Inflammatory macrophage treated with lipopolysaccharide for 1 hour (primary cell): ENCODE data around the gene LEP.
A peak's percentile ranks its signal among the peaks of the same experiment; 100 is the strongest.

Experiments used
- DNase-seq, 2 donors: peaks; one replicate each; pipeline ENCODE4 v3.0.0-alpha.2; 2020 to 2022

Gene LEP

DNA sequence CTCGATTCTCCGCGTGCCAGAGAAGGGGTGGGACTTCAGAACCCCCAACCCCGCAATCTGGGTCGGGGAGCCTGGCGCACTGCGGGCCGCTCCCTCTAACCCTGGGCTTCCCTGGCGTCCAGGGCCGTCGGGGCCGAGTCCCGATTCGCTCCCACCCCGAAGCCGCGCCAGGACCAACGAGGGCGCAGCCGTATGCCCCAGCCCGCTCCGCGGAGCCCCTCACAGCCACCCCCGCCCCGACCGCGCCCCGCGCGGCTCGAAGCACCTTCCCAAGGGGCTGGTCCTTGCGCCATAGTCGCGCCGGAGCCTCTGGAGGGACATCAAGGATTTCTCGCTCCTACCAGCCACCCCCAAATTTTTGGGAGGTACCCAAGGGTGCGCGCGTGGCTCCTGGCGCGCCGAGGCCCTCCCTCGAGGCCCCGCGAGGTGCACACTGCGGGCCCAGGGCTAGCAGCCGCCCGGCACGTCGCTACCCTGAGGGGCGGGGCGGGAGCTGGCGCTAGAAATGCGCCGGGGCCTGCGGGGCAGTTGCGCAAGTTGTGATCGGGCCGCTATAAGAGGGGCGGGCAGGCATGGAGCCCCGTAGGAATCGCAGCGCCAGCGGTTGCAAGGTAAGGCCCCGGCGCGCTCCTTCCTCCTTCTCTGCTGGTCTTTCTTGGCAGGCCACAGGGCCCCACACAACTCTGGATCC is at the start of gene LEP:
LEP (plus strand) TSS at position 583 of the 691 bp plus-strand sequence. CDS start 10,741 bp downstream, outside the sequence.
- no peak for DNase-seq

DNA sequence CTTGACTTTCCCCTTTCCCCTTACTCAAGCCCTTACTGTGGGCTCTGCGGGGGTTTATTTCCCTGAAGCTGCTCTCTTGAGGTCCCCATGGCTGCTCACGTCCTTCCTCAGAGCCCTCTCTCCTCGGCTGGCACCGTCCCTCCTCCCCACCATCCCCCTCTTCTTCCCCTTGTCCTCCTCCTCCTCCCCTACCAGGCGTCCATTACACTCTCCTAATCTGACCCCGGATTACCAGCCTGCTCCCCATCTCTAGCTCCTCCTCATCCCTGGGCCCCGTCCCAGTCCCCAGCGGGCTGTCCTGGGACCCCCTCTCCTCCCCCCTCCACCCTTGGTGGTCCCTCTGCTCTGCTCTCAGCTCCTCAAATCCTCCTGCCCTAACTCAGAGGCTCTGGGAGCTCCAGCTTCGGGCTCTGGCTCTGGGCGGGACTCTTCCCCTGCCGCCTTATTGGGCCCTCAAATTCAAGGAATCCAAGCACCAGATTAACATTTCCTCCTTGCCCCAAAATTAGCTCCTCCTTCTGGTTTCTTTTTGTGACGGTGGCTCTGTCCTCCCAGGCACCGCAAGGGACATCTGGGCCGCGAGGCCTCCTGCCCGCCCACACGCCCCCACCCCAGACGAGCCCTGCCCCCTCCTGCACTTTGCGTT is 48.5 kb upstream of the LEP start:
- no peak for DNase-seq

DNA sequence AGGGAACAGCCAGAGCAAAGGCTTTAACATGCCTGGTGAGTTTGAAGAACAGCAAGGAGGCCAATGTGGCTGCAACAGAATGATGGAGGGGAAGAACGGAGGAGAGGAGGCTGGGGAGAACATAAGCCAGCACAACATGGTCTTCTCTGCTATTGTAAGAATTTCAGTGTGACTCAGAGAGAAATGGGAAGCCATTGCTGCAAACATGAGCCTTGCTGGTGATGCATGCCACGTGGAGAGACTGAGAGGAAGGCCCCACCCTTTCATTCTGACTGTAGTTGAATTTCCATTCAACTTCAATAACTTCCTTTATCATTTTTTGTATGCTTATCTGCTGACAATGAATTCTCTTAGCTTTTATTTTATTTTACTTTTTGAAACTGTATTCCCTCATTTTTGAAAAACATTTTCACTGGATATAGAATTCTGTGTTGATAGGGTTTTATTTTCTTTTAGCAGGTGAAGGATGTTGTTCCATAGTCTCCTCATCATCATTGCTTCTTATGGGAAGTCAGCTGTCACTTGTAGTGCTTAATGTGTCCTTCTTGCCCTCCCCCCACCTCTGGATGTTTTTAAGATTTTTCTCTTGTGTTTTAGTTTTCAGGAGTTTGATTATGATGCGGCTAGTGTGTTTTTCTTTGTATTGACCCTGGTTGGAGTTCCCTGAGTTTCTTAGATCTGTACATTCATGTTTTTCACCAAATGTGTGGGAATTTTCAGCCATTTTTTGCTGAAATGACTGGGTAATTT is 46.4 kb upstream of the LEP start:
- DNase-seq = peak in 1 of 2 donors; percentile 30

DNA sequence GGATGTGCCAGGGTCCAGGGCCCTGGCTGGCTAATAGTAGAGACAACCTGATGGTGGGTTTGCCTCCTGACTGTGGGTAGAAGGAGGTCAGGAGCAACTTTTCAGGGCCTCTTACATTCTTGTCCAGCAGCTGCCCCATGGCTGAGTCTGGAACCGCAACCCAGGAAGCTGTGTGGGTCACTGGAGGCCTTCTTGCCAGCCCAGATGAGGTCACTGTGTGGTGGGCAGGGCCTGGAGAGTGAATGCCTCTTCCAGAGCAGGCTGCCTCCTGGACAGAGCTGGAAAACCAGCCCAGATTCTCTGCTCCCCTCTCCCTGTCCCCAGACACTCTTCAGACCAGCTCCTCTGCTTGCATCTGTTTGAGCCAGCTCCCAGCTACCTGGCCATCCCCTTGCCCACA is 43.5 kb upstream of the LEP start:
- DNase-seq = no peak

DNA sequence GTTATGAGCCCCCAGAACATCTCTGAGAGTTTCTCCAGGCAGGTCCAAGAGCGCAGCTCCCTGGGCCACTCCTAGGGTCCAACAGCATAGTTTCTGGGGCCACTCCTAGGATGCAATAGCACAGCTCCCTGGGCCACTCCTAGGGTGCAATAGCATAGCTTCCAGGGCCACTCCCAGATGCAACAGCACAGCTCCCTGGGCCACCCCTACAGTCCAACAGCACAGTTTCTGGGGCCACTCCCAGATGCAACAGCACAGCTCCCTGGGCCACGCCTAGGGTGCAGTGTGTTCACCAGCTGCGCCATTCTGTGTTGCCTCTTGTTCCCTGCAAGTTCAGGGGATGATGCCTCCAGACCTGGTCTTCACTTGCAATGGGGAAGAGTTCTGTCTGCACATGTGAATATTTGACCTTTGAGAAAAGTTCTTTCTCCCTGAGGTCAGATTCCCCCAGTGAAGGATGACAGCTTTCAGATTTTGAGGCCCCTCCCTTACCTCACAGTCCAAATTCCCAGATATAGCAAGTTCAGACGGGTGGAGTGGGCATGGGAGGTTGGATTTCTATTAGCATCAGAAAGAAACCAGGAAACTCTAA is 43.0 kb upstream of the LEP start:
- no peak for DNase-seq

DNA sequence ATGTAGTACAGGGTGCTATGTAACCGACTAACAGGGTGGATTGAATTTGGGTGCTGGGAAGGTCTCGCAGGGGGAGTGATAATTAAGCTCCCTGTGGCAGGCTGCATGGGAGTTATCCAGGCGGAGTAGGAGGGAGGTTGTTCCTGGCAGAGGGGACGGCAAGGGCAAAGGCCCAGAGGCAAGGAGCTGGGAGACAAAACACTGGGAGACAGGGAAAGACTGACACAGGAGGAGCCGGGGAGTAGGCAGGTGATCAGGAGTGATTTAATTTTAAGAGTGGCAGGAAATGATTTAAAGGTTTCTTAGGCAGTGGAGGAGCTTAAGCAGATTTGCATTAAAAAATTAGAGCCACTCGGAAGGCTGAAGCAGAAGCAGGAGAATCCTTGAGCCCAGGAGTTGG is 40.7 kb upstream of the LEP start:
- no peak for DNase-seq

DNA sequence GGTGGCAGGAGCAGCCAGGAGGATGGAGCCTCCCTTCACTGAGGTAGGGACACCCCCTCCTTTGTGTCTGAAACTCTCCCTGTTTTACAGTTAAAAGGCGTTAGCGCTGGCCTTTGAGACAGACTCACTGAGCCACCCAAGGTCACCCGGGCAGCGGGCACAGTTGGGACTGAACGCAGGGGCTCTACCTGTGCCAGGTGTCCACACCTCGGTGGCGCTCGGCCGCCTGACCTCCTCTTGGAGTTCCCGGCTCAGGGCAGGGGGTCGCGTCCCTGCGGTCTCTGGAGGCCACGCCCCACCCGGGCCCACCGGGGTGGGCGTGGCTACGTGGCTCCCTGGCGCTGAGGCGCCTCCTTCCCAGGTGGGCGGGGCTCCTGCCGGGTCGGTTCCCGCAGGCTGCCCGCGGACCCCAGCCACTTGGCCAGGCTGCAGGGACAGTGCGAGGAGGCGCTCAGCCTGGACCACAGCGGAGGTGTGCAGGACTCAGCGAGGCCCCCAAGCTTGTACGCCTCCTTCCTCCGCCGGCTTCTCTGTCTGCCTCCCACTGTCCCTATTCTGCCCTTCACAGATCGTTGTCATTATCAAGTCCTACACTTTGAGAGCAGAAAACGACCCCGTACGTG is 39.9 kb upstream of the LEP start:
- DNase-seq = no peak

DNA sequence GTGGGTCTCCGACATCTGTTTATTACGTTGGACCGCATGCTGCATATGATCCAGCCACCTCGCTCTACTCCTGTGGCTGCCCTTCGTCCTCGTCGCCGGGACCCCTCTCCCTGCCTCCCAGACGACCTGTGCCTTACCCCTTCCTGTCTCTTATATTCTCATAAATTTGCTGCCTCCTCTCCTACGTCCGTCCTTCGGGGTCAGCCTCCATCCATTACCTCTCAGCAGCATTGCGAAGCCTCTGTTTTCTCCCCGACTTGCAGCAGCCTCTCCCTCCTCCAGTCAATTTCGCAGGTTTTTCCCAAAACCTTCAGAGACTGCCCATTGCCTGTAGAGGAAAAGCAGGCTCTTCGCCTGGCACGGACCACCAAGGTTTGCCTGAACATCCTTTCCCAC is 39.4 kb upstream of the LEP start:
- DNase-seq = no peak

DNA sequence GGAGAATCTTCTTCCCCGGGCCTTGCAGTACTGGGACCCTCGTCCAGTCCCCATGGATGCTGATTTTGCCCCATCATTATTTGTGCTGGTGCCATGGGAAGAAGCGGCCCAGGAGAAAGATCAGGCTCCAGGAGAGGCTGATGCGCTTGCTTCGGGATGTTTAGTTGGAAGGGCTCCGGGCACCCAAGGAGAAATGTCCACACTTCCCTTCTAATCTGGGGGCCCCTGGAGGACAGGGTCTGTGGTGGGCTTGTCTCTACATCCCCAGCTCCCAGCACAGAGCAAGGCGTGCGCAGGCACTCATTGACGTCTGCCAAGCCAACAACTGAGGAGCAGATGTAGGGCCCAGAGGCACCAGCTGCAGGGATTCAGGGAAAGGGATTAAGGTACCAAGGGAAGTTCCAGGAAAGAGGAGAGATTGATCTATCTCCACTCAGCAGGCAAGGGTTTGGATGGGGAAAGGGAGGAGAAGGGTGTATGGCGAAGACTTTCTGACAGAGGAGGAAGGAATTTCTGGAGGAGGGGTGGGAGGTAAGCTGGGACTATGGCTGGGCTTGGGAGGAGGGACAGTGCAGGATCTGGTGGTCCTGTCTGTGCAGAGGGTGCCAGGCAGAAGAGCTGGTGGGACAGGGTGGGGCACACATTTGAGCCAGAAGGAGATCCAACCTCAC is 38.7 kb upstream of the LEP start:
- DNase-seq = no peak

DNA sequence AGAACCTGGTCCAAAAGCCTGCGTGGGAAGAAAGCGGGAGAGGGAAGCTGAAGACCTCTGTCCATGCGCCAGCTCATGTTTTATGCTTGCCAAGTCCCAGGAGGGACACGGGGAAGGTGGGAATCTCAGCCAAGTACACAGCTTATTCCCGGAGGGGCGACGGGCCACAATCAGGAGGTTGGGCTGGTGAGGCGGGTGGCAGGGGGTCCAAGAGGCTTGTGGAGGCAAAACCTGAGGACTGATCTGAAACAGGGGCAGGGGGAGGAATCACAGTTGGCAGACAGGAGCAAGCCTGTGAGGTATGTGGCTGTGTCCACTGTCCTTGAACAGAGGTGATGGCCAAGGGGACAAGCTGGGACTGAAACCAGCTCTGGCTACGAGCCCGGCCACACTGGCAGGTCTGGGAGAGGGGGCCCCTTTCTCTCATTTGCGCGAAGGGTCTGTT is 38.0 kb upstream of the LEP start:
- no peak for DNase-seq

DNA sequence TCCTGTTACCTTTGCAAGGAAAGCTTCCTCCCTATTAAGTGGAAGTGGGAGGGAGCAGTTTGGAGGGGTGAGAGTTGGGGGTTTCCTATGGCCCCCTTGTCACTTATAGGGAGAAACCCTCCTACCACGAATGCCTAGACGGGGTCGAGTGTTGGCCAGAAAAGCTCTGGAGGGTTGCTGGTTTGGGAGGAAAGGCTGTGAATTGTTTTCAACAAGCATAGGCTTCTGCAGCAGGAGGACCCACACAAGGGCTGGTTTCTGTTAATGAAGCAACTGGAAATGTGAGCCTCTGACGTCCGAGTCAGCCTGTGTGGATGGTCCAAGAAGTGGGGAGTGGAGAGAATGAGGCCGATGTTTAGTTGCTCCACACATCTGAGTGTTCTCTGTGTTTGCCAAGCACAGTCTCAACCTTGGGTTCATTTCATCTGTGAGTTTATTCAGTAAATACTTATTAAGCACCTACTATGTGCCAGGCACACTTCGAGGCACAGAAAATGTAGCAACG is 37.3 kb upstream of the LEP start:
- no peak for DNase-seq

DNA sequence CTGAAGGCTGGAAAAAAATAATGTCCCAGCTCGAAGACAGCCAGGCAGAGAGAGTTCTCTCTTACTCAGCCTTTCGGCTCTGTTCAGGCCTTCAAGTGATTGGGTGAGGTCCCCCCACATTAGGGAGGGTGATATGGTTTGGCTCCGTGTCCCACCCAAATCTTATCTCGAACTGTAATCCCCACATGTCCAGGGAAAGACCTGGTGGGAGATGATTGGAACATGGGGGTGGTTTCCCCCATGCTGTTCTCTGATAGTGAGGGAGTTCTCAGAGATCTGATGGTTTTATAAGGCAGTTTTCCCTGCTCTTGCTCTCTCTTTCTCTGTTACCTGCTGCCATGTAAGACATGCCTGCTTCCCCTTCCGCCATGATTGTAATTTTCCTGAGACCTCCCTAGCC is 36.6 kb upstream of the LEP start:
- no peak for DNase-seq

DNA sequence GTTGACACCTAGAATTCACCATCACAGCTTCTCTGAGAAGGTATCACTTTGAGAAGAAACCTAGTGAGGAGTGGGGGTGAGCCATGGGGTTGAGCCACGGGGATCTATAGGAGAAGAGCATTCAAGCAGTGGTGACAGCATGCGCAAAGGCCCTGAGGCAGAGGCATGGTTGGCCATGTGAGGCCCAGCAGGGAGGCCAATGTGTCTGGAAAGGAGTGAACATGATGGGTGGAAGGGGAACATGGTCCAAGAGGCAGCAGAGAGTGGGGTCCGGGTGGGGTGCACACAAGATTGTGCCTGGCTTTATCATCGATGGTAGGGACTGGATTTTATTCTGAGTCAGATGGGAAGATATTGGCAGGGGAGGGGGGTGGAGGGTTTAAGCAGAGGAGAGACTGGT is 36.0 kb upstream of the LEP start:
- no peak for DNase-seq

DNA sequence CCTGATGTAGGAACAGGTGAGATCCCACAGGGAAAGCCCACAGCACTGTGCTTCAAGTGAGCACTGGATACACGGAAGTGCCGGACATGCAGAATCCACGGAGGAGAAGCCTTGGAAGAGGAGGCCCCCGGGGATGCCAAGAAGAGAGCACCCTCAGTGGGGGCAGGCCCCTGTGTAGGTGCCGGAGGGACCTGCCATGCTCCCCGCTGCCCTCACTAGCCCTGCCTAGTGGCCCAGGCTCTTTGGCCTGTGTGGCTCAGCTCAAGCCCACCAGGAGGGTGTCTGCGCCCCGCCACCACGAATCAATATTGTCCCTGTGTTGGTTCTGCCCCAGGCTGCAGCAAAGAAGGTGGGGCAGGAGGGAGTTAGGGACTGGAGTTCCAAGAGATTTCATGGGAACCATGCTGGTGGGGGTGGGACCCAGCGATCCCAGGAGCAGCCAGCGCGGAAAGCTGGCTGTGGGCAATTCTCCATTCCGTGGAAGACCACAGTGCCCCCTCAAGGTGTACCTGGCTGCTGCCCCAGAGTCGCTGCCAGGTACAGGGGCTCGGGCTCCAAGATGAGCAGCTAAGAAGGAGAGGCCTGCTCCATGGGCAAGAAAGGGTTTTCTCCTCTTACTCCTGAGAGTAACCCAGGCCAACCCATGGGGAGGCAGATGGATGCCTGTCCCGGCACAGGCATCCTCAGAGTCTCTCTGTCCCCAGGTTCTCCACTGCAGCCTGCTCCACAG is 34.9 kb upstream of the LEP start:
- no peak for DNase-seq

DNA sequence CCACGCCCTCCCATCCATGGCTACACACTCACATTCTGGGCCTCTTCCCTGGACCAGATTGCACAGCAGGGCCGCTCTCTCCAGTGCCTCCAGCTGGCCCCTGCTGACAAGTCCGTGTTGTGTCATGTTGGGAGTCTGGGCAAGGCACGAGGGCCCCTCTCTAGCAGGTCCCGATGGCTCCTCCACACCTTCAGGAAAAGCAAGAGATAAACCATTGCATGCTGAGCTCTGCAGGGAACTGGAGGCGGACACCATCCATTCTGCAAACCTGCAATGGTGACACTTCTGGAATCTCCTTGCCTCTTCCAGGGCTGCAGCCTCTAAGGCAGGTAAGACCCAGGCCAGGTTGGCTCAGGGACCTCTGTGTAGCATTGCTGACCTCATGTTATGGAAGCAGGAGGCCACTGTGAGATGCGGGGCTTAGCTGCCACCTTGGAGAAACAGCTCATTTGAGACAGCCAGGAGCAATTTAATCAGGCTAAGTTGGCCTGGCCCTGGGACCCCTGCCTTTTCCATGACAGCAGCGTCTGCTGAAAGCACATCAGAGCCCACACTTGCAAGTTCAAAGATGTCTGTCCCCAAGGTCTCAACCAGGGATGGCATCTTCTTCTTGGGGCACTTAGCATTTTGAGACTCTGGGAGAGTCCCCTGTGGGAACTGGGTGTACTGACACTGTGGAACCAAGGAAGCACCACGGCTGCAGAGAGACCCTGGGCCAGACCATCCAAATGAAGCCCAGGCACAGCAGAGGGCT is 34.2 kb upstream of the LEP start:
- DNase-seq = no peak

DNA sequence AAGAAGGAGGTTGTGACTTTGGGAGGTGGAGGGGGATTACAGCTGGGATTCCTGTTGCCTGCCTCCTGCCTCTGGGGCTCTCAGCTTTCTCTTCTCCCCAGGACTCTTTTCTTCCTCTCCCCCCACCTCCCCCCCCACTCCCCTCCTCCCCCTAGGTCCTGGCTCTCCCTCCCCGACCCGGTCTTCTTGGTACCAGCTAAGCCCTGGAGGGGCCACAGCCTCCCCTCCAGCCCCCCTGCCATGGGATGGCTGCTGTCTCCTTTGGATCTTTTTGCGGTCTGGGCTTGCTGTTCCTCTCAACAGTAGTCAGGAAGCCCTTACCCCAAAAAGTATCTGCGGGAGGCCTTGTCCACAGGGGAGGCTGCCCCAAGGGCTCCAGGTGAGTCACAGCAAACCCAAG is 33.5 kb upstream of the LEP start:
- DNase-seq = no peak

DNA sequence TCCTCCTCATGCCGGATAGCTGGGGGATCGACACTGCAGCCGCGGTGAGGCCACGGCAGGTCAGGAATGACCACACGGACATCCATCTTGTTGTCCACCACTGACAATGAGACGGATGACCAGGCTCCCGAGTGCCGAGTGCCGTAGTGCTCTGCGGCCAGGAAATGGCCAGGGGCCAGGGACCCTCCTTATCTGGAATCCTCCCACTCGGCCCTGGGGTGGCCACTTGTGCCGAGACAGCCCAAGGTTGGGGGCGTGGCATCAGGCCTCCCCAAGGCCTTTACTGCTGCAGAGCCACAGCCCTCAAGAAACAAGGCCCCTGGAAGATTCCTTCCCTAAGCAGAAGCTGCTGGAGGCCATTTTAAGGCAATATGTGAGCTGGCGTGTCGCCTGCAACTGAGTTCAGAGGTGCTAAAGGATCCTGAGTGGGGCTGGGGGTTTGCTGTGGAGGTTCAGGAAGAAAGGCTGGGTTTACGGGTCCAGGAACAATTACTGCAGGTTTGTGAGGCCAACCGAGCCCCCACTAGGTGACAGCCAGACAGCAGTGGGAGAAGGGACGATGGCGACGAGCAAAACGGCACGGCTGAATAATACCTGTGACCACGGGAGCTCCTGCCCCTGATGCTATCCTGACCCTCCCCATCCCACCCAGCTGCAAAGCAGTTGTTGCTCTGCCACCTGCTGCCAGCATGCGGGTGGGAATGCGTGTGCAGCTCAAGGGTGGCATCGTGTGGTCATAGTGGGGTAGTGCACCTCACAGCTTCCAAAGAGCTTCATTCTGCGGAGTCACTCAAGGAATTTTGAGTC is 31.6 kb upstream of the LEP start:
- DNase-seq = peak; percentile 57 to 91

DNA sequence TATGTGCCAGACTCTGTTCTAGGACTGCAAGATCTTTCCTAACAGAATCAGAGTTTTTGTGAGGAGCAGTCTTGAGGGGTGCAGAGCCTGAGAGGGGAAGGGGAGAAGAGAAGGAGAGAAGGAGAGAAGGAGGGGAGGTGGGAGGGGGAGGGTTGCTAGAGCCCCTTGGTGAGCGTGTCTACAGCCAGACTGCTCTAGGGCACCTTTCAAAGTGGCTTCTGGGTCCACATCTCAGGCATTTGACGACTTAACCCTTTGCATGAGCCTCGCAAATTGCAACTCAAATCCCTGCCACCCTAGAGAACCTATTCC is 31.1 kb upstream of the LEP start:
- DNase-seq = no peak

DNA sequence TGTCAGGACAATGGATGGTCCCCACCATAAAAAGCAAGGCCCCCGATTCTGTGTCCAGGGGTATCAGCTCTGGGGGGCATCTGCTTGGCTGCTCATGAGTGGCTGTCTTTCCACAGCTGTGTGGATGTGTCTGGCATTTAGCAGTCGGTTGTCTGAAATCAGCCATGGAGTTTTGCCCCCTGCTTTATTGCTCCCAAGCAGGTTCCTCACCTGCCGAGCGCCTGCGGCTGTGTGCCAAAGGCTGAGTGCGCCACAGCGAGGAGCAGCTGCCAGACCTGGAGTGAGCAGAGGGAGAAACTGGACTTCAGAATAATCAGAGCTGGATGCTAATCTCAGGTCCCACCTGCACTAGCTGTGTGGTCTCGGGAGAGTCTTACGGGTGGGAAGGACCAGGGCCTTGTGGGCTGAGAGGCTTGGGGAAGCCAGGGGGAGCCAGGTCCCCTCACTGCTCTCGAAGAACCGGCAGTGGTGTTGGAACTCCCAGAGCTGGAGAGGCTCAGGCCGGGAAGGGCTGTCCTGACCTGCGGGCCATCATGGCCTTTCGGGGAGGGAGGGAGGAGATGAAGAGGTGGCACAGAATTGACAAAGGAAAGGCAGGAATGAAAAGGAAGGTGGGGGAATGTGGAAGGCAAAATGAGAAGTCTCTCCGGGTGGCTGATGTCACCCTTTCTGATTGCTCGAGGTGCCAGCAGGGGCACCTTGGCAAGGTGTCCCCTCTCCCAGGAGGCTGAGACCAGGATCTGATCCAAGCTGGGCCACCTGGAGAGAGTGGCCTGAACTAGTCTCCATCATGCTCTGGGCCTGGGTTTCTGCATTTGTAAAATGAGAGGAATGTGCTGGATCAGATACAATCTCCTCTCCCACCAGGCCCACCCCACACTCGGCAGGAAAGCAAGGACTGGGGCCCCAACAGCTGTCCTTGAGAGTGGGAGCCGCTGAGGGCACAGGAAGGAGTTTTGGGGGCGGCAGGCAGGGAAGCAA is 30.2 kb upstream of the LEP start:
- DNase-seq = no peak
